ENCODE results near the gene KIF5A.
"Not testable (repeated sequence)": the region's sequence is repeated elsewhere in the genome, so short reads cannot be mapped to it uniquely, and the experiment has no call there.

KIF5A gene

GRCh38 chr12:57583008-57583831, 33.4 kb downstream of the KIF5A start:
- H3K4me3 ChIP-seq: no peak overlapping the region
- H3K27me3 ChIP-seq (ENCODE audit: low read depth): peaks cover 18% of the 10 kb centered on the region
- H3K36me3 ChIP-seq (replicated peaks): no peaks in the 10 kb centered on the region
- H3K9me3 ChIP-seq: no peaks in the 10 kb centered on the region
- peak; percentile 82 to 84 for DNase-seq (ENCODE audit: low spot score in 2 of 2)
- H3K4me1 ChIP-seq: no peaks in the 10 kb centered on the region
- in situ Hi-C loops (cut with MboI; ENCODE audit: low sequenced_read_pairs): no loop called here

- Histone ChIP-seq H3K4me3 (no peak overlapping the region), H3K27me3 (ENCODE audit: low read depth) (peaks cover 18% of the 10 kb centered on the region), H3K4me1 (no peaks in the 10 kb centered on the region), H3K36me3 (replicated peaks) (no peaks in the 10 kb centered on the region), H3K9me3 (no peaks in the 10 kb centered on the region)
- DNase-seq (ENCODE audit: low spot score in 2 of 2): no peak
- in situ Hi-C loops (cut with MboI; ENCODE audit: low sequenced_read_pairs): no loop called here
These were observed 34.2 kb downstream of the KIF5A start for GRCh38 chr12:57584050-57584449.

GRCh38 chr12:57584690-57585089, 34.8 kb downstream of the KIF5A start:
- no peak overlapping the region for H3K4me3 ChIP-seq
- H3K9me3 ChIP-seq: no peaks in the 10 kb centered on the region
- peaks cover 18% of the 10 kb centered on the region for H3K27me3 ChIP-seq (ENCODE audit: low read depth)
- no peak for DNase-seq (ENCODE audit: low spot score in 2 of 2)
- in situ Hi-C loops (cut with MboI; ENCODE audit: low sequenced_read_pairs): no loop called here
- H3K4me1 ChIP-seq: no peaks in the 10 kb centered on the region
- no peaks in the 10 kb centered on the region for H3K36me3 ChIP-seq (replicated peaks)

- Histone ChIP-seq H3K9me3 (no peaks in the 10 kb centered on the region), H3K4me3 (no peak overlapping the region), H3K4me1 (no peaks in the 10 kb centered on the region), H3K36me3 (replicated peaks) (no peaks in the 10 kb centered on the region), H3K27me3 (ENCODE audit: low read depth) (peaks cover 18% of the 10 kb centered on the region)
- no peak for DNase-seq (ENCODE audit: low spot score in 2 of 2)
- in situ Hi-C loops (cut with MboI; ENCODE audit: low sequenced_read_pairs): no loop called here
These were observed 35.3 kb downstream of the KIF5A start for GRCh38 chr12:57585156-57585555.

- Histone ChIP-seq H3K4me1 (peaks cover 6% of the 10 kb centered on the region), H3K27me3 (ENCODE audit: low read depth) (peaks cover 18% of the 10 kb centered on the region), H3K9me3 (peaks cover 4% of the 10 kb centered on the region; the same call in 1 of the 2 replicates), H3K36me3 (replicated peaks) (no peaks in the 10 kb centered on the region), H3K4me3 (no peak overlapping the region)
- in situ Hi-C loops (cut with MboI; ENCODE audit: low sequenced_read_pairs): no loop called here
- no peak for DNase-seq (ENCODE audit: low spot score in 2 of 2)
These were observed 36.3 kb downstream of the KIF5A start for GRCh38 chr12:57586128-57586527.

- no peak overlapping the region for H3K4me3 ChIP-seq
- no peaks in the 10 kb centered on the region for H3K36me3 ChIP-seq (replicated peaks)
- peaks cover 18% of the 10 kb centered on the region for H3K27me3 ChIP-seq (ENCODE audit: low read depth)
- in situ Hi-C loops (cut with MboI; ENCODE audit: low sequenced_read_pairs): no loop called here
- DNase-seq (ENCODE audit: low spot score in 2 of 2): no peak
- peaks cover 4% of the 10 kb centered on the region; the same call in 1 of the 2 replicates for H3K9me3 ChIP-seq
- peaks cover 10% of the 10 kb centered on the region for H3K4me1 ChIP-seq
These were observed 37.1 kb downstream of the KIF5A start for GRCh38 chr12:57586832-57587429.

- H3K36me3 ChIP-seq (replicated peaks); H3K9me3 ChIP-seq; in situ Hi-C loops (cut with MboI; ENCODE audit: low sequenced_read_pairs); H3K4me3 ChIP-seq; DNase-seq (ENCODE audit: low spot score in 2 of 2): not testable (repeated sequence)
- peaks cover 15% of the 10 kb centered on the region for H3K4me1 ChIP-seq
- H3K27me3 ChIP-seq (ENCODE audit: low read depth): peaks cover 17% of the 10 kb centered on the region
These were observed 39.2 kb downstream of the KIF5A start for GRCh38 chr12:57588951-57589610.

- Histone ChIP-seq H3K4me3 (peak overlapping the region; percentile 92), H3K27me3 (ENCODE audit: low read depth) (peaks cover 7% of the 10 kb centered on the region), H3K9me3 (peaks cover 4% of the 10 kb centered on the region; the same call in 1 of the 2 replicates), H3K36me3 (replicated peaks) (no peaks in the 10 kb centered on the region), H3K4me1 (peaks cover 15% of the 10 kb centered on the region)
- in situ Hi-C loops (cut with MboI; ENCODE audit: low sequenced_read_pairs): no loop called here
- no peak for DNase-seq (ENCODE audit: low spot score in 2 of 2)
These were observed 40.6 kb downstream of the KIF5A start for GRCh38 chr12:57590479-57590863.

GRCh38 chr12:57590864-57591781, 41.3 kb downstream of the KIF5A start, which contains the start of gene PIP4K2C:
PIP4K2C (plus strand) TSS chr12:57591192; CDS start chr12:57591290, 98 bp downstream.
- DNase-seq (ENCODE audit: low spot score in 2 of 2): peak; percentile 77 to 85

GRCh38 chr12:57591782-57592325, 42.0 kb downstream of the KIF5A start:
- Histone ChIP-seq H3K9me3 (peaks cover 4% of the 10 kb centered on the region; the same call in 1 of the 2 replicates), H3K27me3 (ENCODE audit: low read depth) (peaks cover 2% of the 10 kb centered on the region; the same call in 1 of the 2 replicates), H3K4me1 (peaks cover 15% of the 10 kb centered on the region), H3K36me3 (replicated peaks) (no peaks in the 10 kb centered on the region), H3K4me3 (peak overlapping the region; percentile 92)
- no peak for DNase-seq (ENCODE audit: low spot score in 2 of 2)
- in situ Hi-C loops (cut with MboI; ENCODE audit: low sequenced_read_pairs): no loop called here

More at GRCh38 chr12:57590864-57591781, 41.3 kb downstream of the KIF5A start, which contains the start of gene PIP4K2C:
- H3K36me3 ChIP-seq (replicated peaks): no peaks in the 10 kb centered on the region
- peak within 1 kb of the TSS; percentile 92 for H3K4me3 ChIP-seq
- peaks cover 15% of the 10 kb centered on the region for H3K4me1 ChIP-seq
- in situ Hi-C loops (cut with MboI; ENCODE audit: low sequenced_read_pairs): no loop called here
- H3K9me3 ChIP-seq: peaks cover 4% of the 10 kb centered on the region; the same call in 1 of the 2 replicates
- peaks cover 3% of the 10 kb centered on the region; the same call in 1 of the 2 replicates for H3K27me3 ChIP-seq (ENCODE audit: low read depth)

- in situ Hi-C loops (cut with MboI; ENCODE audit: low sequenced_read_pairs): no loop called here
- no peak for DNase-seq (ENCODE audit: low spot score in 2 of 2)
- Histone ChIP-seq H3K27me3 (ENCODE audit: low read depth) (no peaks in the 10 kb centered on the region), H3K4me1 (peaks cover 15% of the 10 kb centered on the region), H3K4me3 (no peak overlapping the region; the same call in 1 of the 2 replicates), H3K36me3 (replicated peaks) (no peaks in the 10 kb centered on the region; the same call in 1 of the 2 replicates), H3K9me3 (peaks cover 4% of the 10 kb centered on the region; the same call in 1 of the 2 replicates)
These were observed 42.8 kb downstream of the KIF5A start for GRCh38 chr12:57592551-57593165.

GRCh38 chr12:57593187-57593586, 43.3 kb downstream of the KIF5A start:
- DNase-seq (ENCODE audit: low spot score in 2 of 2): no peak
- no peaks in the 10 kb centered on the region for H3K27me3 ChIP-seq (ENCODE audit: low read depth)
- in situ Hi-C loops (cut with MboI; ENCODE audit: low sequenced_read_pairs): no loop called here
- H3K9me3 ChIP-seq: peaks cover 4% of the 10 kb centered on the region; the same call in 1 of the 2 replicates
- H3K4me1 ChIP-seq: peaks cover 15% of the 10 kb centered on the region
- no peak overlapping the region for H3K4me3 ChIP-seq
- H3K36me3 ChIP-seq (replicated peaks): no peaks in the 10 kb centered on the region; the same call in 1 of the 2 replicates
